K562 (cell line): ENCODE results near the gene FLT1. TPM values are rescaled to one million over a fixed set of nuclear protein-coding genes. Genes with fewer than 3 reads are reported as not detected.

ENCODE experiments used
- ATAC-seq: fragments of 200-7000 bp; cut with Tn5 transposase; 3 replicates; pipeline ENCODE4 v1.9.1; 2020; ENCODE audit warnings: moderate library complexity
- BruUV-seq: library from RNA; stranded (reverse); fragments of 400-500 nt; replicated peaks from 2 replicates; lab custom pipeline; 2021; lab: Mats Ljungman, UMichigan
- CTCF ChIA-PET: fragments of 300-600 bp; formaldehyde crosslinking; extraction: SDS; loops from one replicate; lab custom pipeline; 2021; ENCODE audit warnings: low intra/inter-chr PET ratio; lab: Yijun Ruan, JAX
- POLR2A ChIA-PET: fragments of 300-600, 350-650 bp; sonication (Branson Sonifier 250); formaldehyde crosslinking; extraction: SDS; loops from one replicate; lab custom pipeline; 2021; ENCODE audit warnings: antibody characterized with exemption, inconsistent platforms; lab: Yijun Ruan, JAX
- DNase-seq, 4 experiments: peaks; one replicate each; pipeline versions ENCODE4 v3.0.0 to v3.0.0-alpha.2; 2011 to 2018; ENCODE audit warnings: low spot score in 3 of 4, mixed read lengths in 3 of 4; ENCODE audit errors: extremely low read depth in 1 of 4
- FAIRE-seq: peaks from 2 replicates; lab custom pipeline; 2011; peaks lifted over from hg19 to GRCh38; lab: Jason Lieb, UNC
- H2AFZ ChIP-seq: 2 replicates; pipeline ENCODE4 v1.6.0; 2011; ENCODE audit warnings: low read depth, low read length, control low read depth, inconsistent platforms
- H3K27ac ChIP-seq: fragments of 200-600 bp; 3 replicates; pipeline ENCODE4 v1.8.0; 2011; ENCODE audit warnings: low read depth, mild to moderate bottlenecking, control low read depth, inconsistent platforms, low read length, moderate library complexity, mixed read lengths; ENCODE audit errors: extremely low read depth
- H3K27me3 ChIP-seq, 2 experiments: fragments of 300-600 bp in 1 of 2; 2 replicates in 1 of 2; 3 replicates in 1 of 2; pipeline versions ENCODE4 v1.6.0 to v1.8.0; 2011; ENCODE audit warnings: inconsistent platforms in 2 of 2, low read length in 2 of 2, mild to moderate bottlenecking in 1 of 2, mixed read lengths in 1 of 2, moderate library complexity in 1 of 2; ENCODE audit not compliant: control insufficient read depth in 2 of 2, insufficient read depth in 2 of 2
- H3K36me3 ChIP-seq: fragments of 300-600 bp; 3 replicates; pipeline ENCODE4 v1.8.0; 2011; ENCODE audit warnings: mild to moderate bottlenecking, low read length, inconsistent platforms; ENCODE audit not compliant: control insufficient read depth, insufficient read depth
- H3K4me1 ChIP-seq, 2 experiments: fragments of 200-600 bp in 1 of 2; replicated peaks in 1 of 2; 2 replicates in 1 of 2; 3 replicates in 1 of 2; pipeline versions ENCODE4 v1.5.1 to v1.8.0; 2011; ENCODE audit warnings: inconsistent platforms in 2 of 2, low read length in 2 of 2, mild to moderate bottlenecking in 1 of 2, mixed read lengths in 1 of 2, moderate library complexity in 1 of 2; ENCODE audit not compliant: control insufficient read depth in 2 of 2, insufficient read depth in 2 of 2
- H3K4me2 ChIP-seq: 2 replicates; pipeline ENCODE4 v1.6.1; 2011; ENCODE audit warnings: low read length, control low read depth, inconsistent platforms, mixed read lengths; ENCODE audit not compliant: insufficient read depth
- H3K4me3 ChIP-seq: fragments of 200-600 bp; sonication (generic), shearing (Covaris generic); 2 replicates; pipeline ENCODE4 v1.5.1; 2016; ENCODE audit warnings: control low read depth, inconsistent platforms
- H3K79me2 ChIP-seq: fragments of 200-600 bp; 3 replicates; pipeline ENCODE4 v1.8.0; 2011; ENCODE audit warnings: low read length, inconsistent platforms; ENCODE audit not compliant: control insufficient read depth, insufficient read depth
- H3K9ac ChIP-seq, 2 experiments: 2 replicates each; pipeline versions ENCODE4 v1.6.0 to v1.6.1; 2011; ENCODE audit warnings: low read depth in 2 of 2, low read length in 2 of 2, control low read depth in 1 of 2, inconsistent platforms in 1 of 2, mild to moderate bottlenecking in 1 of 2, mixed read lengths in 1 of 2; ENCODE audit not compliant: insufficient read depth in 1 of 2
- H3K9me1 ChIP-seq: one replicate; pipeline ENCODE4 v1.6.0; 2011; ENCODE audit warnings: inconsistent platforms, mild to moderate bottlenecking, low read length, moderate library complexity; ENCODE audit not compliant: control insufficient read depth, insufficient read depth
- H3K9me3 ChIP-seq: replicated peaks from 2 replicates; pipeline ENCODE4 v1.5.1; 2011; ENCODE audit warnings: low read depth, low read length, inconsistent platforms; ENCODE audit not compliant: control insufficient read depth, insufficient read depth
- H4K20me1 ChIP-seq: replicated peaks from 2 replicates; pipeline ENCODE4 v1.6.1; 2011; ENCODE audit warnings: low read length, inconsistent platforms, mixed read lengths; ENCODE audit not compliant: control insufficient read depth, insufficient read depth
- BCL6 ChIP-seq: fragments of 250-450 bp; sonication (Bioruptor Pico); IDR thresholded peaks from 2 replicates; pipeline ENCODE4 v1.4.0; 2020
- STAT5B ChIP-seq: fragments of 250-450 bp; sonication (Bioruptor Pico); IDR thresholded peaks from 2 replicates; pipeline ENCODE4 v1.8.0; 2021; ENCODE audit warnings: mild to moderate bottlenecking, inconsistent platforms
- ZEB2 ChIP-seq: fragments of 450-650 bp; IDR thresholded peaks from 2 replicates; pipeline ENCODE4 v1.6.1; 2016
- ZKSCAN3 ChIP-seq: fragments of 250-450 bp; sonication (Bioruptor Pico); IDR thresholded peaks from 2 replicates; pipeline ENCODE4 v1.4.0; 2020
- ZNF507 ChIP-seq: conservative IDR thresholded peaks from 2 replicates; pipeline ENCODE4 v1.6.1; 2017; ENCODE audit warnings: missing genetic modification characterization, missing compliant biosample characterization
- ZSCAN29 ChIP-seq: fragments of 450-650 bp; IDR thresholded peaks from 2 replicates; pipeline ENCODE4 v1.6.1; 2017
- WGBS: fragments of 100-300 bp; shearing (Covaris generic); methylation state at CpG from one replicate; pipeline ENCODE4 v1.1.6; 2016; ENCODE audit warnings: low coverage, mixed read lengths; ENCODE audit not compliant: insufficient coverage; ENCODE audit errors: missing lambda C conversion rate; 5-methylcytosine and 5-hydroxymethylcytosine counted together
- in situ Hi-C: fragments of 300-500 bp; cut with MboI; formaldehyde crosslinking; loops from 4 replicates; pipeline ENCODE4 v1.15.0; 2018; ENCODE audit warnings: inconsistent platforms, mixed read lengths
- intact Hi-C: fragments of 100-400 bp; cut with micrococcal nuclease; formaldehyde crosslinking; loops from 2 replicates; pipeline ENCODE4 v1.14.2; 2022
- polyA plus RNA-seq, 8 experiments: library from polyadenylated mRNA; depleted of rRNA in 4 of 8; stranded (reverse) in 5 of 8; unstranded in 3 of 8; fragments of >200 nt; fragmentation: Nextera tagmentation in 2 of 8; fragmentation: Illumina TruSeq in 1 of 8; extraction: Ambion mirVana in 2 of 8; extraction: Trizol in 1 of 8; gene quantifications; 2 replicates each; pipeline versions ENCODE4 v1.2.1 to v1.2.3, GENCODE V29; 2011 to 2014; ENCODE audit warnings: inconsistent platforms in 1 of 8, missing spikeins in 1 of 8
- total RNA-seq, 7 experiments: library from RNA; depleted of rRNA in 6 of 7; stranded (reverse); fragments of >200 nt in 6 of 7; fragmentation: Illumina TruSeq in 2 of 7; extraction: Trizol in 2 of 7; gene quantifications; 2 replicates each; pipeline versions ENCODE4 v1.2.1 to v1.2.3, GENCODE V29; 2011 to 2021; ENCODE audit warnings: low replicate concordance in 1 of 7
- TF ChIP-seq, protein P1 (sequence below): fragments of 450-650 bp; conservative IDR thresholded peaks from 2 replicates; pipeline ENCODE4 v1.6.1; 2016; ENCODE audit warnings: missing genetic modification characterization, low read depth, mild to moderate bottlenecking, missing compliant biosample characterization, moderate library complexity
- TF ChIP-seq, protein P2 (sequence below): conservative IDR thresholded peaks from 2 replicates; pipeline ENCODE4 v1.6.1; 2011; ENCODE audit warnings: low read depth, mild to moderate bottlenecking, low read length; ENCODE audit not compliant: control insufficient read depth
- TF ChIP-seq, protein P3 (sequence below): fragments of 250-450 bp; sonication (Bioruptor Pico); IDR thresholded peaks from 2 replicates; pipeline ENCODE4 v1.4.0; 2020; ENCODE audit warnings: mild to moderate bottlenecking, moderate library complexity, borderline replicate concordance
- TF ChIP-seq, protein P4 (sequence below): fragments of 450-650 bp; IDR thresholded peaks from 2 replicates; pipeline ENCODE4 v1.6.1; 2016; ENCODE audit warnings: antibody characterized with exemption
- TF ChIP-seq, protein P5 (sequence below): fragments of 250-450 bp; sonication (Bioruptor Pico); IDR thresholded peaks from 2 replicates; pipeline ENCODE4 v1.5.0; 2021

The FLT1 gene
- total and polyA plus RNA-seq, 9 of the 15 experiments (the other 6 are each of a cell fraction or from before 2014, with no cell fraction given): 0.01 to 2.0 (median 0.22) TPM

DNA sequence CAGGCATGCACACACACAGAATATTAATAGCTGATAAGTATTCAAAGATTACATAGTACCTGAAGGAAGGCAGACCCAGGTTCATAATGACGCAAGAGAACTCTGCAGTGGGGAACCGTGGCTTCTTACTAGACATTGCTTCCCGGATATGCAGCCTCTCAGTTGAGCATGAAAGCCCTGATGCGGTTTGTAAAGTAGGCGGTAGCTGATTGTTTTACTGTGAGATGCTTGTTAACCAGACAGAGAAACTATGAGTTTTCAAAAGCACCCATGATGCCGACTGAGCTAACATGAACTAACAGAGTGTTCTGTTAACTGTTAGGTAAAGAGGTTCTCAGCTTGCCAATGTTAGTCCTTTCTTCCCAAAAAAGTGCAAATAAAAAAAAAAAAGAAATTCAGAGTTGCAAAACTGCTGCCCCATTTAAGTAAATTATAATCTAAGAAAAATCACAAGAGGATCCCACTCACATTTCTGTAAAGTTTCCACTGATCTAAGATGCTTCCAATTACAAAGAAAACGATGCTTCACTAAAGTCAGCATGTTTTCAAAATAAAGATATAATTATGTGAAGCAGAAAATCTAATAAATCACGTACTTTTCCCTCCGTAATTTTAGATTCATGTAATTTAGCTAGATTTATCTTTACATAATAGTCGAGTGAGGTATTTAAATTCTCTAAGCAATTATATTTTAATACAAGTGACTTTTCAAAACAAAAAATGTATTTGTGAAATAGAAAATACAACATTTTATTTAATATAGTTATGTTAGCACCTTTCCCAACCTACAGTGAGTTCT lies 2.2 kb downstream of the FLT1 start:
- Histone ChIP-seq H3K27me3 (peaks cover 13 to 33% of the 10 kb centered on the region in 2 experiments), H3K4me2 (no peak overlapping the region)
- POLR2A ChIA-PET: interaction anchor here (0.6 to 0.7 kb wide), 2 partner anchors 11 to 209 kb away, joined by 3 read pairs; no protein-coding TSS in a partner anchor

More for the DNA sequence above, 2.2 kb downstream of the FLT1 start:
- in situ Hi-C loops: no loop called here
- H3K9me3 ChIP-seq: no peaks in the 10 kb centered on the region
- intact Hi-C loops: no loop called here
- H3K4me3 ChIP-seq: no peak overlapping the region
- CTCF ChIA-PET: no interaction called here
- H3K79me2 ChIP-seq: no peaks in the 10 kb centered on the region
- no peaks in the 10 kb centered on the region for H3K9me1 ChIP-seq
- ATAC-seq (no peak), DNase-seq (no peak), FAIRE-seq (no peak)
- no peak overlapping the region for H2AFZ ChIP-seq
- no peaks in the 10 kb centered on the region for H3K36me3 ChIP-seq
- no peak overlapping the region for H3K27ac ChIP-seq
- H4K20me1 ChIP-seq: no peaks in the 10 kb centered on the region
- peaks cover 5 to 21% of the 10 kb centered on the region in 2 experiments; a peak in 4 of 5 replicates for H3K4me1 ChIP-seq
- no peak for TF ChIP-seq BCL6 (CRISPR knock-in tag)
- TF ChIP-seq STAT5B (CRISPR knock-in tag): no peak
- no peak for TF ChIP-seq ZNF507 (tag)
- TF ChIP-seq ZSCAN29: no peak
- TF ChIP-seq, protein P1, sequence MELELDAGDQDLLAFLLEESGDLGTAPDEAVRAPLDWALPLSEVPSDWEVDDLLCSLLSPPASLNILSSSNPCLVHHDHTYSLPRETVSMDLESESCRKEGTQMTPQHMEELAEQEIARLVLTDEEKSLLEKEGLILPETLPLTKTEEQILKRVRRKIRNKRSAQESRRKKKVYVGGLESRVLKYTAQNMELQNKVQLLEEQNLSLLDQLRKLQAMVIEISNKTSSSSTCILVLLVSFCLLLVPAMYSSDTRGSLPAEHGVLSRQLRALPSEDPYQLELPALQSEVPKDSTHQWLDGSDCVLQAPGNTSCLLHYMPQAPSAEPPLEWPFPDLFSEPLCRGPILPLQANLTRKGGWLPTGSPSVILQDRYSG (tag): no peak
- TF ChIP-seq, protein P2, sequence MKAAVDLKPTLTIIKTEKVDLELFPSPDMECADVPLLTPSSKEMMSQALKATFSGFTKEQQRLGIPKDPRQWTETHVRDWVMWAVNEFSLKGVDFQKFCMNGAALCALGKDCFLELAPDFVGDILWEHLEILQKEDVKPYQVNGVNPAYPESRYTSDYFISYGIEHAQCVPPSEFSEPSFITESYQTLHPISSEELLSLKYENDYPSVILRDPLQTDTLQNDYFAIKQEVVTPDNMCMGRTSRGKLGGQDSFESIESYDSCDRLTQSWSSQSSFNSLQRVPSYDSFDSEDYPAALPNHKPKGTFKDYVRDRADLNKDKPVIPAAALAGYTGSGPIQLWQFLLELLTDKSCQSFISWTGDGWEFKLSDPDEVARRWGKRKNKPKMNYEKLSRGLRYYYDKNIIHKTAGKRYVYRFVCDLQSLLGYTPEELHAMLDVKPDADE: no peak
- TF ChIP-seq, protein P3, sequence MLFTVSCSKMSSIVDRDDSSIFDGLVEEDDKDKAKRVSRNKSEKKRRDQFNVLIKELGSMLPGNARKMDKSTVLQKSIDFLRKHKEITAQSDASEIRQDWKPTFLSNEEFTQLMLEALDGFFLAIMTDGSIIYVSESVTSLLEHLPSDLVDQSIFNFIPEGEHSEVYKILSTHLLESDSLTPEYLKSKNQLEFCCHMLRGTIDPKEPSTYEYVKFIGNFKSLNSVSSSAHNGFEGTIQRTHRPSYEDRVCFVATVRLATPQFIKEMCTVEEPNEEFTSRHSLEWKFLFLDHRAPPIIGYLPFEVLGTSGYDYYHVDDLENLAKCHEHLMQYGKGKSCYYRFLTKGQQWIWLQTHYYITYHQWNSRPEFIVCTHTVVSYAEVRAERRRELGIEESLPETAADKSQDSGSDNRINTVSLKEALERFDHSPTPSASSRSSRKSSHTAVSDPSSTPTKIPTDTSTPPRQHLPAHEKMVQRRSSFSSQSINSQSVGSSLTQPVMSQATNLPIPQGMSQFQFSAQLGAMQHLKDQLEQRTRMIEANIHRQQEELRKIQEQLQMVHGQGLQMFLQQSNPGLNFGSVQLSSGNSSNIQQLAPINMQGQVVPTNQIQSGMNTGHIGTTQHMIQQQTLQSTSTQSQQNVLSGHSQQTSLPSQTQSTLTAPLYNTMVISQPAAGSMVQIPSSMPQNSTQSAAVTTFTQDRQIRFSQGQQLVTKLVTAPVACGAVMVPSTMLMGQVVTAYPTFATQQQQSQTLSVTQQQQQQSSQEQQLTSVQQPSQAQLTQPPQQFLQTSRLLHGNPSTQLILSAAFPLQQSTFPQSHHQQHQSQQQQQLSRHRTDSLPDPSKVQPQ (CRISPR knock-in tag): no peak
- no peak for TF ChIP-seq ZEB2
- TF ChIP-seq, protein P4, sequence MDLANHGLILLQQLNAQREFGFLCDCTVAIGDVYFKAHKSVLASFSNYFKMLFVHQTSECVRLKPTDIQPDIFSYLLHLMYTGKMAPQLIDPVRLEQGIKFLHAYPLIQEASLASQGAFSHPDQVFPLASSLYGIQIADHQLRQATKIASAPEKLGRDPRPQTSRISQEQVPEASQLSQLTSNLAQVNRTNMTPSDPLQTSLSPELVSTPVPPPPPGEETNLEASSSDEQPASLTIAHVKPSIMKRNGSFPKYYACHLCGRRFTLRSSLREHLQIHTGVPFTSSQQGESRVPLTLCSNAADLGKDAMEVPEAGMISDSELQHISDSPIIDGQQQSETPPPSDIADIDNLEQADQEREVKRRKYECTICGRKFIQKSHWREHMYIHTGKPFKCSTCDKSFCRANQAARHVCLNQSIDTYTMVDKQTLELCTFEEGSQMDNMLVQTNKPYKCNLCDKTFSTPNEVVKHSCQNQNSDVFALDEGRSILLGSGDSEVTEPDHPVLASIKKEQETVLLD: no peak
- no peak for TF ChIP-seq ZKSCAN3
- TF ChIP-seq, protein P5, sequence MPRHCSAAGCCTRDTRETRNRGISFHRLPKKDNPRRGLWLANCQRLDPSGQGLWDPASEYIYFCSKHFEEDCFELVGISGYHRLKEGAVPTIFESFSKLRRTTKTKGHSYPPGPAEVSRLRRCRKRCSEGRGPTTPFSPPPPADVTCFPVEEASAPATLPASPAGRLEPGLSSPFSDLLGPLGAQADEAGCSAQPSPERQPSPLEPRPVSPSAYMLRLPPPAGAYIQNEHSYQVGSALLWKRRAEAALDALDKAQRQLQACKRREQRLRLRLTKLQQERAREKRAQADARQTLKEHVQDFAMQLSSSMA (CRISPR knock-in tag): no peak
- H3K9ac ChIP-seq: no peak overlapping the region
- no TSS peak for BruUV-seq
- WGBS: 10% methylated on average over 10 of the region's 10 CpGs
